ENCODE measurements around the gene CST3.
"Not testable (repeated sequence)": the region's sequence is repeated elsewhere in the genome, so short reads cannot be mapped to it uniquely, and the experiment has no call there.

CST3 gene, protein sequence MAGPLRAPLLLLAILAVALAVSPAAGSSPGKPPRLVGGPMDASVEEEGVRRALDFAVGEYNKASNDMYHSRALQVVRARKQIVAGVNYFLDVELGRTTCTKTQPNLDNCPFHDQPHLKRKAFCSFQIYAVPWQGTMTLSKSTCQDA

DNA sequence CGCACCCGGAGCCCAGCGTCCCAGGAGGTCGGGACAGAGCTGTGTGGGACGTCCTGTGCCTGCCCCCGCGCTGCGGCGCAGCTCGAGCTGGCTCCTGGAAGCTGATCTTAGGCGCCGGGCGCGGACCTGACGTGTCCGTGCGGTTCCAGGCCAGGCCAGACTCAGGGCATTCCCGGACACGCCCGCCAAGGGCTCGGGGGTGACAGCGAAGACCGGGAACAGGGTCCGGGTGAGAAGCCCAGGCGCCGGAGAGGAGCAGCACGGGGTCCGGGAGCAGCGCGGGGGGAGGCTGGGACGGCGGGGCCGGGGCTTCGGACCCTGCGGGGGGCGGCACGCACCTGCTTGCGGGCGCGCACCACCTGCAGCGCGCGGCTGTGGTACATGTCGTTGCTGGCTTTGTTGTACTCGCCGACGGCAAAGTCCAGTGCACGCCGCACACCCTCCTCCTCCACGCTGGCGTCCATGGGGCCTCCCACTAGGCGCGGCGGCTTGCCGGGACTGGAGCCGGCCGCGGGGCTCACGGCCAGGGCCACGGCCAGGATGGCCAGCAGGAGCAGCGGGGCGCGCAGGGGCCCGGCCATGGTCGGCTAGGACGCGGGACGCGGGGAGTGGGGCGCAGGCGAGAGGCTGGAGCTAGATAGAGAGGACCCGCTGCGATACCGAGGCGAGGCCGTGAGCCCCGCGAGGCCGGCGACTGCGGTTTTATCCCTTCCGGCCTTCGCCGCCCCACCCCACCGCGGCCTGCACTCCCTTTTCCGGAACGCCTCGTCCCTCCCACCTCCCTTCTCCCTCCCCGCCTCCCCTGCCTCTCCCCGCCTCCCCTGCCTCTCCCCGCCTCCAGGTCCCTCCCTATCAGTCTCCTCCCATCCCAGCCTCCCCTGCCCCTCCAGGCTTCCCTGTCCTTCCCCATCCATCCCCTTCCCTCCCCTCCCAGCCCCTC is at the start of gene CST3:
Gene CST3 (minus strand): TSS at position 674 of the 940 bp plus-strand sequence. CDS start 93 bp downstream, at position 581.
- DNase-seq, result peak; percentile 62

DNA sequence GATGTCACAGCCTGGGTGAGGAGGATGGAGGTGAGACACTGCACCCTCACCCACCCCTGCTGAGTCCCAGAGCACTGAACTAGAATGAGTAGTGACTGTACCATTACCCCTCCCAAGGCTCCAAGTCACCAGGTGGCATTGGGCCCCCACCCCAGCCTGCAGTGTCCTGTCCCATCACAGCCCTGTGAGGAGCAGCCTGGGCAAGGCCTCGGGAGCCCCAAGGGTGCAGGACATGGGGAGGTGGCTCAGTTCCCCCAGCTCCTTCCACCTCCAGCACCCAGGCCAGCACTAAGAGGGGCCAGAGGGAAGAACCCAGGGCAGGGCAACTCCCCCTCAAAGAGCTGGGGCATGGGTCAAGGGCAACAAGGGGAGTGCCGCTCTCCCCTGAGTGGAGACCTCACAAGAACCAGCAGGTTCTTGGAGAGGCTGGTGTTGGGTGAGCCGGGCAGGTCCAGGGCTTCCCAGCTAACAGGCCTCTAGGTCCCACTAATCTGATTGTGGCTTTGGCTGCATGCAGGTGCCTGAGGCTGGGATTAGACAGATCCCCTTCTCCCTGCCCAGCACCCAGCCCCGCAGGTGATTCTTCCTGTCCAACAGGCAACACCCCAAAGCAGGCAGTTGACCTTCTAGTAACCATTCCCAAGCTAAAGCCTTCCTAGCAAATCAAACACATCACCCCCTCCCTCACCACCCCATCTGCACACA is 48.4 kb upstream of the CST3 start:
- no peak for DNase-seq

- DNase-seq, result not testable (repeated sequence)
Observed at GRCh38 chr20:23685529-23685896, 47.8 kb upstream of the CST3 start.

DNA sequence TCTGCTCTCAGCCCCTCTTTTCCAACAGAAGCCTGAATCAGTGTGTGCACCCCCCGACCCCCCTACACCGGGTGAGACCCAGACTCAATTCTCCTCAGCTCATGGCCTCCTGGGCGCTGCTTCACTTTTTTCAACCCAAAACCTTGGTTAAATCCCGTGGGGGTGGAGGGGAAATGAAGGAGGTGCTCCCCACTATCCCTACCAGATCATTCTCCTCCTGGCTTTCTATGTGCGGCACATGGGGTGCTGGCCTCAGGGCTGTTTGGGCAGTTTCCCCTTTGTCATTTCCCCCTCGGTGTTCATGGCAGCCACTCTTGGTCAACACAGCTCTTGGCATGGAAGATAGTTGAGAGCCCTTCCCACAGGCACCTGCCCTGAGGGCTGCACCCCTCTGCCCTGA is 46.5 kb upstream of the CST3 start:
- no peak for DNase-seq

GRCh38 chr20:23683807-23684206 is 46.1 kb upstream of the CST3 start:
- DNase-seq, result no peak

DNA sequence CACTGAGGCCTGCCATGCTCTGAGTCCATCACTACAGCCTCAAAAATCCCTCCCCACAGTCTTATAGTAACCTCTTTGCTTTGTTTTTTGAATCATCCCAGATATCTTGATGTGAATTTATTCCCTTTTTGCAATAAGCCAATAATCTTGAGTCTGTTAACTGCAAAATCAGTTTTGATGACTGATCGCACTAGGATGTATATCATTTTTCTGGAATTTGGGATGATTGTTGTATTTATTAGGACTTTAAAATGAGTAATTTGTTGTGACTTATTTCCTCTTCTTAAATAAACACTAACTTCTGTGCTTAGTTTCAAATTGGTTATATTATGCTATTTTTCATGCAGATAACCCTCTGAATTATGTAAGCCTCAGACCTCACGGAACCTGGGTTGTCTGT is 45.5 kb upstream of the CST3 start:
- no peak for DNase-seq

GRCh38 chr20:23680146-23680545 is 42.4 kb upstream of the CST3 start:
- no peak for DNase-seq

DNA sequence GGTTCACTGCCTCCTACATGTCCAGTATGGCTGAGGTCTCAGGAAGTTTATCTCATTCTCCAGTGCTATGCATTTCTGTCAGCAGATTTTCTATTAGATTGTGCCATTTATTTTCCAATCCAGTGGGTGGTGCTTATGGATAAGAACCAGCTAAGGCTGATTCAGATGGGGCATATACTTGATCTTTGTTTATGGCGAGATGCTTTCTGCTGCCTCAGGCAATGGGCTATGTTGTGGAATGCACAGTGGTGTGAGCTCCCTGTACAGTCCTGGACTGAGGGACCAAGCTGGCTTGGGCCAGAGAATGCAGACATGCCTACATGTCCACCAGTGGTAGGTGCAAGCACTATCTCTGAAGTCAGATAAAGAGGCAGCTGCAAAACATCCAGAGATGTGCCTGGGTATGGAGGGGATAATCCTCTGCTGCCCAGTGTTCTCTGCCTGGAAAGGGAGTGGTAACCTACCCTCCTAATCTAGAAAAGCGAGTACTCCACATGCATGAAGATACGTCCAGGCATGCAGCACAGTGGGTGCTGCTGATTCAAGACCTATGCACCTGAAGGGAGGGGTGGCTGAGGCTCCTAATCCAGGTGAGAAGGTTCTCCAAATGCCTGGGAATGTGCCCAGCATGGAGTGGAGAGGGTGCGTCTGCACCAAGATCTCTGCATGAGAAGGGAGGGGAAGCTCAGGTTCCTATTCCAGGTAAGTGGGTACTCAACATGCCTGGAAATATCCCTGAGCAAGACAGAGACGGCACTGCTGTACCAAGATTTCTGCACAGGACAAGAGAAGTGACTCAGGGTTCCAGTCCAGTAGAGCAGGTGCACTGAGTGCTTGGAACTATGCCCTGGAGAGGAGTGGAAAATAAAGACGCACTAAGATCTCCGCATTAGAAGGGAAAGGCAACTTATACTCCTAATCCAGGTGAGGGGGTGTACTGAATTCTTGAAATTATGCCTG is 41.7 kb upstream of the CST3 start:
- no peak for DNase-seq

DNA sequence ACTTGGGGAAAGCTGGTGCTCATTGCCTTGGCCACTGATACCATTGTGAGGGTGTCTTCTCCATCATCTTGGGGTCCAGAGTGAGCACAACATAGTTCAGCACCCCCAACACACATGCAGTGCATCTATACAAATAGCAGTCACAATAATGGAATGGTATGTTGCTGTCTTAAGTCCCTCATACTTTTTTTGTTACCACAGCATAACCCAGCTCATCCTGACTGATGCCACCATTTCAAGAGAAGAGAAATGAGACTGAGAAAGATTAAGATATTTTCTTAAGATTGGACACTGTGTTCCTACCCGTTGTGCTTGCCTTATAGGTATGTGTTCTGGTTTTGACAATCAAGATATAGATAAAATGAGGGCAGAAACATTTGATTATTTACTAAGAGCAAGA is 35.5 kb upstream of the CST3 start:
- DNase-seq, result no peak

DNA sequence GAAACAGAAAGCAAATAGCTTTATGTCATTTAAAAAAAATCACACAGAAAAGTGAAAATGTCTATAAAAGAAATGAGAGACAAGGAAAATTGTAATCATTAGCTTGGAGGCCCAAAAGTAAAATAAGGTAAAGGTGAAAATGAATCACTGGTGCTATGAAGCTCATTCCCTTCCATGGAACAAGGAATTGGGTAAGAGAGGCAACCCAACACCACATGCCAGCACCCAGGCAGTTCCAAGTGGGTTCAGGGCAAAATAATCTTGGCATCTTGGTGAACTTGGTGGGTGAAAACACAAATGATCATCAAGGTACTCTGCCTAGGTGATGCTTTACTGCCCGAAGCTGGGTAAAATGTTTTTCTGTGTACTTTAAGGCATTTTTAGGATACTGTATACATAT is 34.4 kb upstream of the CST3 start:
- DNase-seq, result no peak

GRCh38 chr20:23671479-23671878 is 33.7 kb upstream of the CST3 start:
- DNase-seq, result no peak

DNA sequence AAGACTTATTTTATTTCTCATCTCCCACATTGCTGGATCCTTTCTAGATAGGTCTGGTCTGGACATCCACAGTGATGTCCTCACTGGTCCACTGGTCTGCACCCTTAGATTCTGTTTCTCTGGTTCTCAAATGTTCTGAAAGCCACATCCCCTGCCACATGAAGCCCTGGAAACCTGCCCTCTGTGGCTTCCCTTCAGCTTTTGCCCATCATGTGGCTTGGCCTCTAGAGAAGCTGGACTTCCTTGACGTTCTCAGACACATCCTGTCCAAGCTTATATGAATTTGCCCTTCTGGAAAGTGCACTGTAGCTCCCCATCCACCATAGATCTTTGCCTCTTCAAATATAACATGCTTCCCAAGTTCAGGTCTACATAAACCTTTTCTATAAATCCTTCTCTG is 32.6 kb upstream of the CST3 start:
- no peak for DNase-seq

- no peak for DNase-seq
Observed at GRCh38 chr20:23669866-23670265, 32.1 kb upstream of the CST3 start.

DNA sequence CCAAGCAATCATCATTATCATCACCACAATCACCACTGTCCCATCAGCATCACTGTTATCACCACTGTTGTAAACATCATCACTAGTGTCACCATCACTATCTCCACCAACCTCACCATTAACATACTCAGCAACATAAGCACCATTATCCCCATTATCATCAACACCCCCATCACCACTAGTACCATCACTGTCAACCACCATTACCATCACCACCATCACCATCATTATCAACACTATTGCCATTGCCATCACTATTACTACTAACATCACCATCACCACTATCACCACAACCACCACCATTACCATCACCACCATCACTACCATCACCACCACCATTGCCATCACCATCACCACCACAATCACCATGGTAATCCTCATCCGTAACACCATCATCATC is 31.6 kb upstream of the CST3 start:
- DNase-seq, result no peak

- DNase-seq, result no peak
Observed at GRCh38 chr20:23668477-23668951, 30.8 kb upstream of the CST3 start.

GRCh38 chr20:23667666-23668065 is 29.9 kb upstream of the CST3 start:
- DNase-seq, result no peak

DNA sequence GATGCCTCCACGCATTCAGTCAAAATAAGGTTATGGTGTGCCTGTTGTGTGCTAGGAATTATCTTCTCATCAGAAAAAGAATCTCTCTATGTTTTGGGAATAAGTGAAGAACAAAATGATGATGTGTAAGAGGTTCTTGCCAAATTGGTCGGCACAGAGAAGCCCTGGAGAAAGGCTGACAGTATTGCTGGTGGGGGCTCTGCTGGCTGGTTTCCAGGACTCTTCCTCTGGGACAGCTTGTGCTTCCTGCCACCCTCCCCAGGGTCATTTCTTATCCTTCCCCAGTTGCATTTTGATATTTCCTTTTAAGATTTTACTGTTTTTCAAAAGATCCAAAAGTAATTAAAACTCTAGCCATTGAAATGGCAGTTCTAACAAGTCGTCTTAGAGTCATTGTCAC is 28.9 kb upstream of the CST3 start:
- DNase-seq, result no peak

DNA sequence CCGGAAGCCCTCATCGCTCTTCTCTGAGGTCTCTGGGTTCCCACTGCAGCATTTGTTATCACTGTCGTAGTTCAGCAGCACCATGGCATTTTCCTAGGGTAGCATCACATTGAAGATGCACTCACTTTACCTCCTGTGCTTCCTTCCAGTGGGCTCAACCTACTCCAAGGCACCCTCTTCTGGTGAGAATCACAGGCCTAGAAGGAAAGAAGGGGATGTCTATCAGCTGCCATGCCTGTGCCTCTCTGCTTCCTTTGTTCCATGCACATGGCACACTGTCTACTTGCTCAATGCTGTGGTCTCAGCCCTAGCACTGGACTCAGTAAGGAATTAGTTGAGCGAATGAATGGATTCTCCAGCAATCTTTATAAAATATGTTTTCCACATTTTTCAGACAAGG is 28.4 kb upstream of the CST3 start:
- no peak for DNase-seq

DNA sequence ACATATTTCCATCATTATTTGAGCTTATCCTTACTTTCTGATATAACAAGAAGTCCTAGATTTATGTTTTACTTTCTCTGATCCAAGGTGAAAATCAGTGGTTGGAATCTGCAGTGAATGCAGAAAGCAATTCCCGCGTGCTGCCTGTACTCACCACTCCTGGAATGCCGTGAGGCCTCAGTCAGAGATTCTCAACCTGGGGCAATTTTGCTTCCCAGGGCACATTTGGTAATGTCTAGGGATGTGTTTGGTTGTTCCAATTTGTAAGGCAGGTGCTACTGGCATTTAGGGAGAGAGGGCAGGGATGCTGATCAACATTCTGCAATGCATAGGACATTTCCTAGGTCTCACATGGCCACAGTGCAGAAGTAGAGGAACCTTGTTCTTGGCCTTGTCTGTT is 27.2 kb upstream of the CST3 start:
- no peak for DNase-seq

GRCh38 chr20:23664046-23664445 is 26.3 kb upstream of the CST3 start:
- not testable (repeated sequence) for DNase-seq

DNA sequence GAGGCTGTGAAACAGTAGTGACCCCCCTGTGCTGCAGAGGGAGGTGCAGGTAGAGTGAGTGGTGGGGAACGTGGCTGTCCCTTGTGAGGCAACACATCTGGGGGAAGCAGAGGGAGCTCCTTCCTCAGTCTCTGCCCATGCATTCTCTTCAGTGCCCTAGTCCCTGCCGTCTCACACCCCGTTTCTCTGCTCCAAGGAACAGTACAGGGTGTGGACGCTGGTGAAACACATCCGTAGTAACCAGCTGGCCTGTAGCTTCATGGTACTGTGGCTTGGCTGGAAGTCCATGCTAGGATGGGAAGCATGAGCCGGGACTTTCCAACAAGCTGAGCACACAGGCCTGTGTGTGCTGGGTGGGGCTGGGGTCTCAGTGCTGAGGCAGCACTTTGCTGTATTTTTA is 25.4 kb upstream of the CST3 start:
- DNase-seq, result no peak

DNA sequence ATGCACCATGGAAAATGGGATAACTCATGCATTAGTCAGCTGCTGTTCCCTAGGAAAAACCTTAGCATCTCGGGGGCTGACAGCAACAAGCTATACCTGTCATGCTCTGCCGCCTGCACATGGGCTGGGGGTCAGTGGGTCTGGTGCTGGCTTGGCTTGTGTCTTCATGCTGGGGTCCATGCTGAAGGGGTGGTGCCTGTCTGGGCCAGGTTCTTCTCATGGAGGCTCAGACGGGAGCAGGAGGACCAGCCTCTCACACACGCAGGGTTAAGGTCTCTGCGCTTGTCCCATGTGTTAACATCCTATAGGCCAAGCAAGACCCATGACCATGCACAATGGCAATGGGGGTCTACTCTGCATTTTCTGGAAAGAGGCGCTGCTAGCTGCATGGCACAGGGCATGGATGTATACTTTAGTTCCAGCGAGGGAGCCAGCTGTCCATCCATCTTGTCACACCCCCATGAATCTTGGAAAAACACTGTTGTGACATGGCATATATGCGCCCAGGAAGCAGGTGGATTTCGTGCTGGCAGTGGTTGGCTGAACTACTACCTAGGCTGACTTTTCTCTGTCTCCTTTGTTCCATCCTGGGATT is 24.6 kb upstream of the CST3 start:
- no peak for DNase-seq
